PC-9 (cell line): ENCODE data around the gene ZNF470. TPM values are rescaled to one million over a fixed set of nuclear protein-coding genes. Genes with fewer than 3 reads are reported as not detected.

Source experiments
- BruUV-seq: library from RNA; stranded (reverse); fragments of 400-500 nt; replicated peaks from 2 replicates; lab custom pipeline; 2021; lab: Mats Ljungman, UMichigan
- CTCF ChIA-PET: fragments of 300-600 bp; sonication (Branson Sonifier 250); formaldehyde crosslinking; loops from one replicate; lab custom pipeline; 2022; ENCODE audit warnings: antibody characterized with exemption; lab: Charles Lee
- POLR2A ChIA-PET: fragments of 300-600 bp; sonication (Branson Sonifier 250); formaldehyde crosslinking; loops from one replicate; lab custom pipeline; 2022; ENCODE audit warnings: antibody characterized with exemption; ENCODE audit not compliant: unreplicated experiment; lab: Charles Lee
- DNase-seq, 2 experiments: peaks; one replicate each; pipeline versions ENCODE4 v3.0.0 to v3.0.0-alpha.2; 2015 to 2022; ENCODE audit warnings: mixed read lengths in 1 of 2
- H2AFZ ChIP-seq: fragments of 200-600 bp; sonication (generic); 2 replicates; pipeline ENCODE4 v1.8.1; 2017; ENCODE audit warnings: antibody characterized with exemption
- H3F3A ChIP-seq: fragments of 200-600 bp; sonication (generic); 2 replicates; pipeline ENCODE4 v1.8.1; 2017; ENCODE audit warnings: antibody characterized with exemption, mild to moderate bottlenecking, low read depth; ENCODE audit not compliant: insufficient read depth
- H3K27ac ChIP-seq: fragments of 200-600 bp; sonication (generic); 2 replicates; pipeline ENCODE4 v1.6.1; 2016; ENCODE audit warnings: mixed run types
- H3K27me3 ChIP-seq: fragments of 200-600 bp; sonication (generic); 2 replicates; pipeline ENCODE4 v1.6.1; 2016; ENCODE audit warnings: low read depth, mixed run types; ENCODE audit not compliant: insufficient read depth
- H3K36me3 ChIP-seq: fragments of 200-600 bp; sonication (generic); 2 replicates; pipeline ENCODE4 v1.6.1; 2016; ENCODE audit warnings: low read depth, mixed run types
- H3K4me1 ChIP-seq: fragments of 200-600 bp; sonication (generic); replicated peaks from 2 replicates; pipeline ENCODE4 v1.6.1; 2016; ENCODE audit warnings: mixed run types; ENCODE audit not compliant: insufficient read depth
- H3K4me2 ChIP-seq: fragments of 200-600 bp; sonication (generic); 2 replicates; pipeline ENCODE4 v1.6.1; 2017; ENCODE audit warnings: mixed run types
- H3K4me3 ChIP-seq: fragments of 200-600 bp; sonication (generic); 2 replicates; pipeline ENCODE4 v1.6.1; 2016; ENCODE audit warnings: mixed run types
- H3K79me2 ChIP-seq: fragments of 200-600 bp; sonication (generic); 2 replicates; pipeline ENCODE4 v1.6.1; 2017; ENCODE audit warnings: low read depth, mixed run types
- H3K9me2 ChIP-seq: fragments of 200-600 bp; sonication (generic); 2 replicates; pipeline ENCODE4 v1.8.1; 2017; ENCODE audit warnings: mild to moderate bottlenecking; ENCODE audit not compliant: insufficient read depth
- H3K9me3 ChIP-seq: fragments of 200-600 bp; sonication (generic); 2 replicates; pipeline ENCODE4 v1.8.1; 2016; ENCODE audit warnings: low read depth; ENCODE audit not compliant: insufficient read depth
- H4K20me1 ChIP-seq: fragments of 200-600 bp; sonication (generic); 2 replicates; pipeline ENCODE4 v1.8.1; 2017; ENCODE audit not compliant: insufficient read depth
- CTCF ChIP-seq: fragments of 200-600 bp; sonication (generic); conservative IDR thresholded peaks from 2 replicates; pipeline ENCODE4 v1.6.1; 2017; ENCODE audit warnings: mixed run types, antibody characterized with exemption, mild to moderate bottlenecking, moderate library complexity
- EZH2 ChIP-seq: fragments of 200-600 bp; sonication (generic); IDR thresholded peaks from 2 replicates; pipeline ENCODE4 v1.8.0; 2017; ENCODE audit warnings: antibody characterized with exemption, low read depth
- intact Hi-C: fragments of 100-400 bp; cut with micrococcal nuclease; formaldehyde crosslinking; loops from one replicate; pipeline ENCODE4 v1.10.0; 2022; ENCODE audit not compliant: unreplicated experiment
- total RNA-seq: library from RNA; stranded (reverse); gene quantifications from 2 replicates; pipeline ENCODE4 v1.2.3, GENCODE V29; 2021

ZNF470 gene
- total RNA-seq, 1 experiment from 2014 or later = 1.7 TPM

GRCh38 chr19:56611288-56611687 lies 44.0 kb downstream of the ZNF470 start:
- Histone ChIP-seq H4K20me1 (no peaks in the 10 kb centered on the region), H3K79me2 (no peaks in the 10 kb centered on the region; the same call in 1 of the 2 replicates), H2AFZ (no peak overlapping the region), H3K9me2 (no peaks in the 10 kb centered on the region), H3F3A (no peaks in the 10 kb centered on the region), H3K27me3 (no peaks in the 10 kb centered on the region), H3K27ac (no peak overlapping the region), H3K4me2 (no peak overlapping the region), H3K36me3 (0 out of 2 replicates have a peak, but pooled peaks cover 7% of the 10 kb centered on the region), H3K4me3 (no peak overlapping the region), H3K4me1 (no peaks in the 10 kb centered on the region), H3K9me3 (peaks cover 34% of the 10 kb centered on the region)
- ChIA-PET POLR2A (no interaction called here), CTCF (no interaction called here)
- intact Hi-C loops = no loop called here
- TF ChIP-seq EZH2 = no peak
- no peak for TF ChIP-seq CTCF
- no peak for DNase-seq
- no TSS peak for BruUV-seq

- no peak overlapping the region for H3K4me3 ChIP-seq
- DNase-seq = no peak
- H3K27ac ChIP-seq = no peak overlapping the region
- TF ChIP-seq CTCF (no peak), EZH2 (no peak)
- CTCF ChIA-PET = no interaction called here
- POLR2A ChIA-PET = no interaction called here
- H3K9me2 ChIP-seq = no peaks in the 10 kb centered on the region
- no TSS peak for BruUV-seq
- H3K9me3 ChIP-seq = peaks cover 26% of the 10 kb centered on the region
- no peak overlapping the region for H2AFZ ChIP-seq
- 0 out of 2 replicates have a peak, but pooled peaks cover 7% of the 10 kb centered on the region for H3K36me3 ChIP-seq
- H3K27me3 ChIP-seq = no peaks in the 10 kb centered on the region
- no peaks in the 10 kb centered on the region for H4K20me1 ChIP-seq
- no peaks in the 10 kb centered on the region for H3K4me1 ChIP-seq
- intact Hi-C loops = no loop called here
- H3F3A ChIP-seq = no peaks in the 10 kb centered on the region
- H3K79me2 ChIP-seq = no peaks in the 10 kb centered on the region; the same call in 1 of the 2 replicates
- H3K4me2 ChIP-seq = no peak overlapping the region
Observed at GRCh38 chr19:56612737-56613136, 45.5 kb downstream of the ZNF470 start.

GRCh38 chr19:56613639-56614038 lies 46.4 kb downstream of the ZNF470 start:
- no peak overlapping the region for H3K4me3 ChIP-seq
- no peak for DNase-seq
- no peak for TF ChIP-seq EZH2
- no peak for TF ChIP-seq CTCF
- H3K9me3 ChIP-seq = peaks cover 20% of the 10 kb centered on the region
- H3K27me3 ChIP-seq = no peaks in the 10 kb centered on the region
- H3K36me3 ChIP-seq = 0 out of 2 replicates have a peak, but pooled peaks cover 4% of the 10 kb centered on the region
- ChIA-PET CTCF (no interaction called here), POLR2A (no interaction called here)
- no TSS peak for BruUV-seq
- H3K27ac ChIP-seq = no peak overlapping the region
- no peaks in the 10 kb centered on the region for H3K79me2 ChIP-seq
- no peaks in the 10 kb centered on the region for H4K20me1 ChIP-seq
- H3K9me2 ChIP-seq = no peaks in the 10 kb centered on the region
- intact Hi-C loops = no loop called here
- no peaks in the 10 kb centered on the region for H3F3A ChIP-seq
- no peaks in the 10 kb centered on the region for H3K4me1 ChIP-seq
- no peak overlapping the region for H3K4me2 ChIP-seq
- H2AFZ ChIP-seq = no peak overlapping the region
